Neural crest cell (in vitro differentiated cells): Measurements from ENCODE around the gene NCS1. TPM values are rescaled to one million over a fixed set of nuclear protein-coding genes. Genes with fewer than 3 reads are reported as not detected.

Experiments used
- DNase-seq: peaks from one replicate; pipeline ENCODE4 v3.0.0; 2021; ENCODE audit warnings: low read depth, mixed read lengths, low spot score
- H3K27ac Mint-ChIP-seq: one replicate; pipeline ENCODE4 v1.8.0; 2021; ENCODE audit warnings: mild to moderate bottlenecking, mixed read lengths; ENCODE audit not compliant: unreplicated experiment
- H3K27me3 Mint-ChIP-seq: 2 replicates; pipeline ENCODE4 v1.8.0; 2021; ENCODE audit warnings: low read depth, mild to moderate bottlenecking, mixed read lengths
- H3K36me3 Mint-ChIP-seq: 2 replicates; pipeline ENCODE4 v1.8.0; 2021; ENCODE audit warnings: low read depth, mild to moderate bottlenecking, mixed read lengths
- H3K4me1 Mint-ChIP-seq: 2 replicates; pipeline ENCODE4 v1.8.0; 2021; ENCODE audit warnings: mixed read lengths
- H3K4me3 Mint-ChIP-seq: one replicate; pipeline ENCODE4 v1.8.0; 2021; ENCODE audit warnings: mild to moderate bottlenecking, mixed read lengths
- H3K9me3 Mint-ChIP-seq: 2 replicates; pipeline ENCODE4 v1.8.0; 2021; ENCODE audit warnings: mixed read lengths
- long read RNA-seq: library from polyadenylated mRNA; unstranded; transcript quantifications from one replicate; pipeline ENCODE4 v2.0.0, GENCODE V29; 2020
- total RNA-seq: library from RNA; stranded (reverse); gene quantifications from 2 replicates; pipeline ENCODE4 v1.2.1, GENCODE V29; 2021
- TF ChIP-seq, protein P1 (sequence below): fragments of 200-600 bp; sonication (generic); conservative IDR thresholded peaks from 2 replicates; pipeline ENCODE4 v1.5.0; 2021; ENCODE audit warnings: antibody characterized with exemption, mild to moderate bottlenecking

NCS1 gene
- total RNA-seq = 60.1 and 67.8 TPM in 2 replicates
- long read RNA-seq, partial matches to known transcripts = 0 of 2 reads
- long read RNA-seq, other reads (novel, unspliced or antisense) = 2 of 2 reads

DNA sequence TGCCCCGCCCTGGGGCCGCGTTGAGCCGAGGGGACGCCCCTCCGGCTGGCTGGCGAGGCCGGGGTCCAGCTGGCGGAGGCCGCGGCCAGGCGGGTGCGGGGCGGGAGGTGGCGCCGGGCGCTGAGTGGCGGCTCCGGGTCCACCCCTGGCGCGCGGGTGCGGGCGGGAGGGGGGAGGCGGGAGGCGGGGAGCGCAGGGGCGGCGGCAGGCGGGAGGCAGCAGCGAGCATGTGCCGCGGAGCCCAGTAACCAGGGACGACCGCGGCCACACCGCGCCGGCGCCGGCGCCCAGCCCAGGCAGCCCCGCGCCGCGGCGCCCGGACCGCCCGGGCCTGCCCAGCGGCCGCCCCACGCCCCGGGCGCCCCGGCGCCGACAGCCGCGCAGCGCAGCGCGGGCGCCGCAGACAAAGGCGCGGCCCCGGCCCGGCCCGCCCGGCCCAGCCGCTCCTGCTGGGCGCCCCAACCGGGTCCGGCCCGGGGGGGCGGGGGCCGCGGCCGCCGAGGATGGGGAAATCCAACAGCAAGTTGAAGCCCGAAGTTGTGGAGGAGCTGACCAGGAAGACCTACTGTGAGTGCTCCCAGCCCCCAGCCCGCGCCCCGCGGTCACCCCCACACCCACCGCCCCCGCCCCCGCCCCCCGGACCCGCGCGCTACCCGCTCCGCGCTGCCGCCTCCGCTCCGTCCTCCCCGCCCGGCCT lies at the start of gene NCS1:
NCS1 (plus strand) TSS at position 244 of the 697 bp plus-strand sequence; CDS start at position 504, 260 bp downstream.
- Mint-ChIP-seq H3K27ac (no peak within 1 kb of the TSS), H3K27me3 (no peaks in the 10 kb centered on the region), H3K36me3 (peaks cover 2% of the 10 kb centered on the region), H3K4me3 (peak within 1 kb of the TSS; percentile 94), H3K9me3 (no peaks in the 10 kb centered on the region), H3K4me1 (peaks cover 22% of the 10 kb centered on the region)
- DNase-seq = peak; percentile 60
- TF ChIP-seq, protein P1, sequence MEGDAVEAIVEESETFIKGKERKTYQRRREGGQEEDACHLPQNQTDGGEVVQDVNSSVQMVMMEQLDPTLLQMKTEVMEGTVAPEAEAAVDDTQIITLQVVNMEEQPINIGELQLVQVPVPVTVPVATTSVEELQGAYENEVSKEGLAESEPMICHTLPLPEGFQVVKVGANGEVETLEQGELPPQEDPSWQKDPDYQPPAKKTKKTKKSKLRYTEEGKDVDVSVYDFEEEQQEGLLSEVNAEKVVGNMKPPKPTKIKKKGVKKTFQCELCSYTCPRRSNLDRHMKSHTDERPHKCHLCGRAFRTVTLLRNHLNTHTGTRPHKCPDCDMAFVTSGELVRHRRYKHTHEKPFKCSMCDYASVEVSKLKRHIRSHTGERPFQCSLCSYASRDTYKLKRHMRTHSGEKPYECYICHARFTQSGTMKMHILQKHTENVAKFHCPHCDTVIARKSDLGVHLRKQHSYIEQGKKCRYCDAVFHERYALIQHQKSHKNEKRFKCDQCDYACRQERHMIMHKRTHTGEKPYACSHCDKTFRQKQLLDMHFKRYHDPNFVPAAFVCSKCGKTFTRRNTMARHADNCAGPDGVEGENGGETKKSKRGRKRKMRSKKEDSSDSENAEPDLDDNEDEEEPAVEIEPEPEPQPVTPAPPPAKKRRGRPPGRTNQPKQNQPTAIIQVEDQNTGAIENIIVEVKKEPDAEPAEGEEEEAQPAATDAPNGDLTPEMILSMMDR = no peak

GRCh38 chr9:130122456-130122855 lies 49.7 kb upstream of the NCS1 start:
- no peak overlapping the region for H3K4me3 Mint-ChIP-seq
- H3K27me3 Mint-ChIP-seq = no peaks in the 10 kb centered on the region
- peaks cover 41% of the 10 kb centered on the region for H3K4me1 Mint-ChIP-seq
- TF ChIP-seq, protein P1 = no peak
- H3K27ac Mint-ChIP-seq = peak overlapping the region; percentile 67
- peaks cover 10% of the 10 kb centered on the region for H3K36me3 Mint-ChIP-seq
- no peak for DNase-seq
- no peaks in the 10 kb centered on the region for H3K9me3 Mint-ChIP-seq

DNA sequence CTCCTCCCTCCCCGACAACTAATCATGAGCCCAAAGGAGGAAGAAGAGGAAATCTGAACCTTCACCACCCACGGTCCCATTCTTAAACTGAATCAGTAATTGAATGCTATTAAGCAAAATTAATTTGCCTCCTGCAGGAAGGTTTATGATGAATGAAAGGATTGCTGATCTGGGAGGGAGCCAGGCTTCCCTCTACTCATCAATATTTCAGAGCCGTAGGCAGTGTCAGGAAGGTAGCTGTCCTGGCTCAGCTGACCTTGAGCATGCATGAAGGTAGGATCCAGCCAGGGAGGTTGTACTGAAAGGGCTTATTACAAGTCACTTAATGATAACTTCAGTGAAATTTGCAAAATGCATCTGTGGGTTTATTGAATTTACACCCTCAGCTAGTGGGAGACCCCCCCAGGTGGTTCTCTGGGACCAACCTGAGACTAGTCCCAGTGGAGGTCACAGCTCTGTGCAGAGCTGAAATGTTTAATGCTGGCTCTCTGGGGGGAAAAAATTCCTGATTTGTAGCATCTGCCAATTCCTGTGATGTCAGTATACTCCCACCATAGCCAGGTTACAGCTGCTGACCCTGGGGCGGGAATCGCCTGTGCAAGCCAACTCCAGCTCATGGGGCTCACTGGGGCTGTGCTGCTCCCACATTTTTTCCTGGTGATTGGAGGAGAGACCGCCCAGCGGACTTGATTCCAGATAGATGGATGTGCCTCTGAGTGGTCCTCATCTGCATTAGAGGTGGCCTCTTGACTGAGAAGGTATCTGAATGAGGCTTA lies 47.9 kb upstream of the NCS1 start:
- peaks cover 40% of the 10 kb centered on the region for H3K4me1 Mint-ChIP-seq
- H3K36me3 Mint-ChIP-seq = peaks cover 10% of the 10 kb centered on the region

DNA sequence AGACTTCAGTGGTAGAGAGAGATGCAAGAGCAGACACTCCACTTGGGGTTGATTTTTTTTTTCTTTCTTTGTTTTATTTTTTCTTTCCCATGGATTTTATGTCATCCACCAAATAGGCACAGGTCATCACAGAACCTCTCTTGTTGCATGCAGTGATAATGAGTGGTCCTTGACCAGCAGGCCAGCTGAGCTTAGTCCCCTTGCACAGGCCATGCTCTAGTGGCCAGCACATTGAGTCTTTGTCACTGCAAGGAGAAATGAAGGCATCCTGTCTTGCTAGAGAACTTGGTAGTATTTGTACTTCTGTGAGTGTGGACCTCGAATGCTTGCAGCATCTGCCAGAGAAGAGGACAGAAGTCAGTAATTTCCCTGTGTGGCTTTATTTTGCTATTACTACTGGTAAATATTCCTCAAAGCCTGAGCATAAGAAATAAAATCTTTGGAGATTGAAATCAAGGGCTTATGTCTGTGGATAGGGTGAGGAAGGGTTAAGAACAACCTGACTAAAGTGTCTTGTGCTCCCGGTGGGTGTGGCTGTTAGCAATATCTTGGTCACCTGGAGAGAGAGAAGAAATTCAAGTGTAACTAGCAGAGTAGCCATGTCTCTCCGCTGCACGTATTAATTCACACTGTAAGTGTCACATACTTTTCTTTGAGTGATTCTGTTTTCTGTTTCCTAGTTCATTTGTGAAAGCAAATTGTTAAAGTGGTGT lies 45.3 kb upstream of the NCS1 start:
- no peaks in the 10 kb centered on the region for H3K27me3 Mint-ChIP-seq
- peaks cover 10% of the 10 kb centered on the region for H3K36me3 Mint-ChIP-seq
- peak overlapping the region; percentile 83 for H3K27ac Mint-ChIP-seq
- DNase-seq = no peak
- H3K9me3 Mint-ChIP-seq = no peaks in the 10 kb centered on the region
- TF ChIP-seq, protein P1 = no peak
- H3K4me1 Mint-ChIP-seq = peaks cover 47% of the 10 kb centered on the region
- no peak overlapping the region for H3K4me3 Mint-ChIP-seq

More for the DNA sequence above, 47.9 kb upstream of the NCS1 start:
- Mint-ChIP-seq H3K27me3 (no peaks in the 10 kb centered on the region), H3K27ac (no peak overlapping the region), H3K4me3 (no peak overlapping the region), H3K9me3 (no peaks in the 10 kb centered on the region)
- no peak for DNase-seq
- TF ChIP-seq, protein P1 = no peak

DNA sequence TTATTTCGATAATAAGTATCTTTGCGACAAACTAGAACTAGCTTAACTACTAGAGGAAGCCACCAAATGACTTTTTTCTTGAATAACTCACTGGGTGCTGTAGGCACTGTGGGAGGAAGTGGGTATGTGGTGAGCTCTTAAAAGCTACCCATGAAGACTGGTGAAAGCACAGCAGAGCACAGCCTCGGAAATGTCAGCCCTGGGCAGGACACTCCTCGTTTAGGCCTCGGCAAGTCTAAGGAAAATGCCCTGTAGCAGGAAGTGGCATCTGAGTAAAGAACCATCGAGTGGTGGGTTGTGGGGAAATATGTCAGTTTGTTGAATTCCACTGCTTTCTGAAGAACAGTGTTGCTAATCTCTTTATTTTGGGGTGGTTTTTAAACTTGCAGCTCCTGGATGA lies 44.0 kb upstream of the NCS1 start:
- DNase-seq = no peak
- H3K4me1 Mint-ChIP-seq = peaks cover 48% of the 10 kb centered on the region
- H3K9me3 Mint-ChIP-seq = no peaks in the 10 kb centered on the region
- TF ChIP-seq, protein P1 = no peak
- peaks cover 6% of the 10 kb centered on the region for H3K36me3 Mint-ChIP-seq
- peak overlapping the region; percentile 96 for H3K27ac Mint-ChIP-seq
- peak overlapping the region; percentile 41 for H3K4me3 Mint-ChIP-seq
- no peaks in the 10 kb centered on the region for H3K27me3 Mint-ChIP-seq
